ENCODE data around the gene C1orf122.

The C1orf122 gene

GRCh38 chr1:37802439-37802838 is 5.2 kb upstream of the C1orf122 start:
- no peak for DNase-seq

- DNase-seq = no peak
Measured at GRCh38 chr1:37807220-37807554, 403 bp upstream of the C1orf122 start.

DNA sequence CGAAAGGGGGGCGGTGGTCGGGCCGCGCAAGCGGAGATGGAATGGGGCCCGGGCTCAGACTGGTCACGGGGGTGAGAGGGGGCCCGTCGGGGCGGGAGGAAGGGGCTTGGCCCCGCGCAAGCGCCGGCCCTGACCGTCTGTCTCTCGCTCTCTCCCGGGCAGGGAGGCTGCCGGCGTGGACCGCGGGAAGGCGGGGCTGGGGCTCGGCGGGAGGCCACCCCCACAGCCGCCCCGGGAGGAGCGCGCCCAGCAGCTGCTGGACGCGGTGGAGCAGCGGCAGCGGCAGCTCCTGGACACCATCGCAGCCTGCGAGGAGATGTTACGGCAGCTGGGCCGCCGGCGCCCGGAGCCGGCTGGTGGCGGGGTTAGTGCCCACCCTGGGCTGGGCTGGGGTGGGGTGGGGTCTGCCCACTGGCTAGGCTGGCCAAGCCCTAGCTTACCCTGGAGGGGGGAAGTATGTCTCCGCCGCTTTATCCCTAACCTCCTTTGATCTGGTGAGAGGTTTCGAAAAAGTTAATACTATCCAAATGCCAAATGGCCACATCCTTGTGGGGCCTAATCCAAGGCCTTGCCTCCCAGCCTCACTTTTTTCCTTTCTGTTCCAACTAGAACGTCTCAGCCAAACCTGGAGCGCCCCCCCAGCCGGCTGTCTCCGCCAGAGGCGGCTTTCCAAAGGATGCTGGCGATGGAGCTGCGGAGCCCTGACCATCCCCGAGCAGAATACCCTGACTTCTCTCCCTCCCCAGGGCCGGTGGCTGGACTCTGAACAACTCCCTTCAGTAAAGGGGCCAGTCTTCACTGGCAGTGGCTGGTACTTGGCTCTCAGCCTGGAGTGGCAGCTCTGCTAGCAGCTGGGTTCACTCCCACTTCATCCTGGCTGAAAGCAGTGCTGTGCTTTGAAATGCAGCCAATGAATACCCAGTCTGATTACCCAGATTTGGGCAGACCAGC is 1.1 kb downstream of the C1orf122 start:
- DNase-seq = peak; percentile 81

DNA sequence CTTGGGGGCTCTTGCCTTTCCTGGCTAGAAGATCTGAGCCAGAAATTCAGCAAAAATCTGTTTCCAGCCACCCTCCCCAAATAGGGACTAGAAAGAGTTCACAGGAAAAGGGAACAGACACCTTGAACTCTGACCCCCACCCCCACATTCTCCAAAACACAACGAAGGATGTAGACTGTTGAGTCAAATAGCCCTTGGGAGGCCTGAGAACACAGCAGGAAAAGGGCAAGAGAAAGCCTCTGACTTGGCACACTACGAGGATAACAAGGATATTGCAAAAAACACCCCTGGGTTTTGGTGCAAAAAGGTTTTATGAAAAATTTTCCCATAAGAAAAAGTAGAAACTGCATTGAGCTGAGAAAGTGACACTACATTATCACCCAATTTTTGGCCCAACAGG is 2.4 kb downstream of the C1orf122 start:
- DNase-seq = no peak

DNA sequence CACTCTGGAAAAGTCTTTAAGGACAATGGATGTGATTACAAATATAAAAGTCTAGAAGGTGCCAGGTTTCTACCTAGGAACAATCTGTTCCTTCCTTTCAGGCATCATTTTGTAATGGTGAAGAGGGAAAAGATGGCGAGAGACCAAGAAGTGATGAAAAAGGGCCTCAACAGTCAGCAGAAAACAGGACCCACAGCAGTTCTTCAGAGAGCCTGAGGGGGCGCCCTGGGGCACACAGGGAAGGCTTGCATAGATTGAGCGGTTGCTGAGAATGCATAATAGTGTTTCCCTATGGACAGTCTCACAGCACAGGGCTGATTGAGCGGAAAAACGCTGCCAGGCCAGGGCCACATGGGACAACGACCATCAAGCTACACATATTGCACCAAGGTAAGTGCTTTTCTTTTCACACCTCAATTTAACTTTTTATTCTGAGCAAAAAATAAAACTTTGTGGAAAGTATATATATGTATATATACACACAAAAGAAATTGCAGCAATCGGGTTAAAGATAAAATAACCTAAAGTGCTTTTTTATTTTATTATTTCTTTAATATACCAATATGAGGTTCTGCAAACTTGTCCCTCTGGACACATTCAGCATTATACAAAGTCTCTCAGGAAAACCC is 3.6 kb downstream of the C1orf122 start:
- peak; percentile 75 for DNase-seq

DNA sequence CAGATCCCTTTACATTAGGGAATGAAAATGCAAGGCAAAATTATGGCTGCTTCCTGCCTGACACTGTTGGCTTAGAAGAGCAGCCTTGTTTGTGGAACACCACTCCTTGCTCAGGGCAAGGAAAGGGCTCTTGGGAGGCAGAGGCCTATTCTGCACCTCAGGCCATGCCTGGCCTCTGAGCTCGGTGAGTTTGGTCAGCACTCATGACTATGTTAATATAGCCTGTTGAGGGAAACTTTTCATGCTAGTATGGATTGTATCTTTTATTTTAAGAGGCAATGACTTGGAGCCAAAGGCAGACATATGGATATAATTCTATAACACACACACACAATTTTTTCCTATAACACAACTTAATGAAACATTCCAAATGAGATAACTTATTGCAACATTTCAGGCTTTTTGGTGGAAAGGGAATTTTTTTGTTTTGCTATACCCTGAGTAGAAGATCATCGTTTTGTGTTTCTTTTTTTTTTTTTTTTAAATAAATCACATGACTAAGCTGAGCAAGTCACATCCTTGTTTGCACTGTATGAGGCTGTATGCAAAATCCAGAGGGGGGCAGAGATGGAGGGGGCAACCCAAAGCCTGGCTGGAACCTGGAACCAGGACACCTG is 6.0 kb downstream of the C1orf122 start:
- DNase-seq = no peak

DNA sequence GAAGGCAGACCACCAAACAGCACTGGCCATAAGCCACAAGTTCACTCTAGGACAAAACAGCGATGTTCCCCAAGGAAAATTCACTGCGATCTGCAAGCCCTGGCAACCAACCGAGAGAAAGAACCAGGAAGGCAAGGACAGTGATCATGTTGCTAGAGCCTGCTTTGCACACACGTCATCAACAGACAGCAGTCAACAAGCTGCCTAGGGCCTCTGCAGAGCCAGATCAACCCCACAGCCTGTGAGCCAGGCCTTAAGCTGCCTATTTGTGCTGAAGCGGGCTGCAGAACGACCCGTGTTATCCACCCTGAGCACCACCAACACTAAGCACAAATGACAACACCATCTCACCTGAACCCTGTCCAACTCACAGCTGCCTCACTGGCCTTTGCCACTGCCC is 6.7 kb downstream of the C1orf122 start:
- no peak for DNase-seq

- no peak for DNase-seq
Measured at GRCh38 chr1:37817481-37817880, 9.9 kb downstream of the C1orf122 start.

- DNase-seq = no peak
Measured at GRCh38 chr1:37821481-37821880, 13.9 kb downstream of the C1orf122 start.

DNA sequence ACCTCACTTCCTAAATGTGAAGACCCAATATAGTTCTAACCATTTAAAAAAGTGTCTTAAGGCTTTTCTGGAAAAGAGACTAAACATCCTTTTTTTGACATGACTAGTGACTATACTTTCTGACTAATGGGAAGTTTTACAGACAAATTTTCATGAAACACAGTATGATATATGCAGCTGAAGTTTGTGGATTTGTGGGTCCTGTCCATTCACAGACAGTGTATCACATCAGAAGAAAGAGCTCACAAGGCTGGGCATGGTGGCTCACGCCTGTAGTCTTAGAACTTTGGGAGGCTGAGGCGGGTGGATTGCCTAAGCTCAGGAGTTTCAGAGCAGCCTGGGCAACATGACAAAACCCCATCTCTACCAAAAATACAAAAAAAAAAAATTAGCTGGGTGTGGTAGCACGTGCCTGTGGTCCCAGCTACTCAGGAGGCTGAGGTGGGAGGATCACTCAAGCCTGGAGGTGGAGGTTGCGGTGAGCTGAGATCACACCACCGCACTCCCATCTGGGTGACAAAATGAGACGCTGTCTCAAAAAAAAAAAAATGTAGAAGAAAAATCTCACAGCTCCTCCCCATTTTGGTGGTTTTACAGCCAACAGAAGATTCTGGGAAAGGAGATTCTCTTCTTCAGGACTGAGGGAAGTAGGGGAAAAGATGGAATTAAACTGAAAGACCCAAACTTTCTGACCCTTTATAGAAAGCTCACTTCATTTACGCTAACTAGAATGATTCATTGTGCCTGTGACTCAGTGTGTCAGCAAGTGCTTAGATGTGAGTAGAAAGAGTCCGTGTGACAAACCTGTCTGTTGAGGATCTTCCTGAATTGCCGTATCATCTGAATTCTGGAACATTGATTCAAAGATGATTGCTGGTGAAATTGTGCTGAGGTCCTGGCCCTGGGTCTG is 15.6 kb downstream of the C1orf122 start:
- no peak for DNase-seq

GRCh38 chr1:37824001-37824400 is 16.4 kb downstream of the C1orf122 start:
- DNase-seq = no peak

- DNase-seq = no peak
Measured at GRCh38 chr1:37825506-37825905, 17.9 kb downstream of the C1orf122 start.

GRCh38 chr1:37828410-37829074 is 21.0 kb downstream of the C1orf122 start:
- no peak for DNase-seq

DNA sequence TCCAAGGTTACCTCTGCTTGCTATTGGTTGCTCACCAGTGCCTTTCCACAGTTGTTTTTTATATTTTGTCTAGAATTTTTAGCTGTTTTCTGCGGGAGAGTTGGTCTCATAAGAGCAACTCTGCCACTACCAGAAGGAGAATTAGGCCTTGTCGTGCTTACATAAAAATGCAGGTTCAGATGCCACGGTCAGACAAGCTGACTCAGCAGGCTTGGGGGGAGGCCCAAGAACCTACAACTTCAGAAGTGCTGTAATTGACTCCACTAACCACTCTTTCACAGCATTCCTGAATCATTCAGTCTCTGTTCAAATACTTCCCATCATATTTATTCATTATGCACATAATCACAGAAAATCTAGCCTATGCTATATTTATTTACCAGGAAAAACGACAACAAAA is 23.5 kb downstream of the C1orf122 start:
- DNase-seq = no peak

- no peak for DNase-seq
Measured at GRCh38 chr1:37831809-37832208, 24.2 kb downstream of the C1orf122 start.

DNA sequence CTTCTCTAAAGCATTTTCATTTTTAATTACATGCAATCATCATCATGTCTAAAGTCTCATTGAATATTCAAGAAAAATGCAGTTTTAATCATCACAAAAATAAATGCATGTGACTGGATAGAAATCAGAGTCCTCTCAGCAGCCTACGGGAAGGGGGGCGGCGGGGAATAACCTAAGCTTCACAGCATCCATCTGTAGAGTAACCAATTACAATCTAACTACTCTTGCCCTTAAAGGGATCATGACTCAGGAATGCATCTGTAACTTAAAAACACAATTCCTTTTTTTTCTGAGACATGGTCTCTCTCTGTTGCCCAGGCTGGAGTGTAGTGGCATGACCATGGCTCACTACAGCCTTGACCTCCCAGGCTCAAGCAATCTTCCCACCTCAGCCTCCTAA is 29.2 kb downstream of the C1orf122 start:
- DNase-seq = no peak

DNA sequence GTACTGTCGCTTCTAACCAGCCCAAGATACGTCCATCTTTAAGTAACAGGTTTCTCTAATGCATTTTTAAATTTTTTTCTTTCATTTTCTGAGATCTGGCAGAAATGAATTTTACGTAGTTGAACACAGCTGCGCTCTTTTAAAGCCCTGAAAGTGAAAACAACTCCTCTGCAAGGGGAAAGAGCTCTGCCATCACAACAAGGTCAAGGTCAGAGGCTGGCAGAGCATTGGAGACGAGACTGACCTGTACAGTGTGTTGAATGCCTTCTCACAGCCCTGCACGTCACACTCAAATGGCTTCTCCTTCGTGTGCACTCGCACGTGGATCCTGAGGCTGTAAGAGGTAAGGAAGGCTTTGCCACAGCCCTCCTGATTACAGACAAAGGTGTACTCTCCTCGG is 32.1 kb downstream of the C1orf122 start:
- DNase-seq = no peak

DNA sequence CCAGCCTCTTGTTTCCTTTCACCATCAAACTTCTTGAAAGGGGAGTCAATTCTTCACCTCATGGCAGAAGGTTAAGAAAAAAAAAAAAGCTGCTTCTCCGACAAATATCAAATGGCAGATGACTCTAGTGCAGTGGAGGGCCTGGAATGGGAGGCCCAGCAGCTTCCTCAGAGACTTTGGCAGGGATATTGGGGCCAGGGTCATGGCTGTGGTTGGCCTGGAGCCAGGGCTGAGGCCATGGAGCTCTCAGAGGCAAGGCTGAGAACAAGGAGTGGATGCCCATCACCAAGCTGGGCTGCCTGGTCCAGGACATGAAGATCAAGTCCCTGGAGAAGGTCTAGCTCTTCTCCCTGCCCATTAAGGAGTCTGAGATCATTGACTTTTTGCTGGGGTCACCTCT is 33.1 kb downstream of the C1orf122 start:
- DNase-seq = no peak

DNA sequence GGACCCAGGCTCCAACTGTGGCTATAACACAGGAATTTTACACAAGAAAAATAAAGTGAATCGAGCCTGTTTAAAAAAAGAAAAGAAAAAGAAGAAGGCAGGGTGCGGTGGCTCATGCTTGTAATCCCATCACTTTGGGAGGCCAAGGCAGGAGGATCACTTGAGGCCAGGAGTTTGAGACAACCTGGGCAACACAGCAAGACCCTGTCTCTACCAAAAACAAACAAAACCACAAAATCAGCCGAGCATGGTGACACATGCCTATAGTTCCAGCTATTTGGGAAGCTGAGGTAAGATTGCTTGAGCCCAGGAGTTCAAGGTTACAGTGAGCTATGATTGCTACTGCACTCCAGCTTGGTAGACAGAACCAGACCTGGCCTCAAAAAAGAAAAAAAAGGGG is 34.1 kb downstream of the C1orf122 start:
- DNase-seq = no peak

DNA sequence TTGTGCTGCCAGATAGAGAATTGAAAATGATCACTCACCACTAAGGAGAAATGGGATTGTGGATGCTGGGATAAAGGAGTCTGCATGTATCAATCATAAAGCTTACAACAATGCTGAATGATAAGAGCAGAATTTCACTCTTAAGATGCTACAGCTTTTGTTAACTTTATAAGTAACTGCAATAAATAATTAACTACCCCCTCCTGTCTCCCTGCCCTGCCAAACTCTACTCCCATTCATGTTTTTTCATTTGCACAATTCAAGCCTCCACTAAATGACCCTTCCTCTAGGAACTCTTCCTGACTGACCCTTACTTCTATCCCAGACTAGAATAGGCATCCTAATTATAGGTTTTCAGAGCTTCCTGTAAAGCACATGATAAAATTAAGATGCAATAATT is 36.9 kb downstream of the C1orf122 start:
- no peak for DNase-seq

GRCh38 chr1:37845049-37845646 is 37.6 kb downstream of the C1orf122 start:
- no peak for DNase-seq

DNA sequence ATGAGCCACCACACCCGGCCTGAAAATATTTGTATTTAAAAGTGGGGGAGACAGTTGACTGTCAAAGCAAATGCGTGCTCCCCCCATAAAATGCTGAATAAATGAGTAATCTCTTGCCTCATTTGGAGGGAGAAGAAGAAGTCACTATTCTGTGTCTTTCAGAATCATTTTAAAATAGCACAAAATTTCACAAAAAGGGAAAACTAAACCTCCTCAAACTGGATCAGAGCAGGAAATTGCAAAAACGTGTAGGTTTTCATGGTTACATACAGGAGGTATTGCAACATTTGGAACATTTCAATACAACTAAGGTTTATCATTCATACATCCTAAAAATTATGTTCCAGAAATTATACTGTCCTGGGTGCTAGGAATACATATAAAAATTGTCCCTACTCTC is 38.2 kb downstream of the C1orf122 start:
- no peak for DNase-seq
